SK-N-SH treated with all-trans-retinoic acid at 6 μM for 48 hours (cell line): ENCODE measurements around the gene TRPV5.

Experiments used
- ATAC-seq: fragments of 200-7000 bp; cut with Tn5 transposase; 3 replicates; pipeline ENCODE4 v1.9.1; 2020; ENCODE audit warnings: mild to moderate bottlenecking, moderate library complexity
- ARNTL ChIP-seq: fragments of 450-650 bp; formaldehyde crosslinking; IDR thresholded peaks from 2 replicates; pipeline ENCODE4 v1.5.0; 2020; ENCODE audit warnings: low read depth, mild to moderate bottlenecking, moderate library complexity, borderline replicate concordance
- CSDC2 ChIP-seq: fragments of 250-450 bp; sonication (Bioruptor Pico); IDR thresholded peaks from 2 replicates; pipeline ENCODE4 v1.5.0; 2020; ENCODE audit warnings: mild to moderate bottlenecking, moderate library complexity
- GLIS3 ChIP-seq: fragments of 250-450 bp; sonication (Bioruptor Pico); IDR thresholded peaks from 2 replicates; pipeline ENCODE4 v1.5.0; 2020; ENCODE audit warnings: mild to moderate bottlenecking, moderate library complexity
- OSR1 ChIP-seq: fragments of 250-450 bp; sonication (Bioruptor Pico); IDR thresholded peaks from 2 replicates; pipeline ENCODE4 v1.8.0; 2022; ENCODE audit warnings: moderate library complexity, mild to moderate bottlenecking, inconsistent platforms
- SNAI2 ChIP-seq: fragments of 250-450 bp; sonication (Bioruptor Pico); IDR thresholded peaks from 2 replicates; pipeline ENCODE4 v1.5.0; 2020; ENCODE audit warnings: mild to moderate bottlenecking, moderate library complexity
- TCF4 ChIP-seq: fragments of 250-450 bp; sonication (Bioruptor Pico); IDR thresholded peaks from 2 replicates; pipeline ENCODE4 v1.8.0; 2021; ENCODE audit warnings: mild to moderate bottlenecking, moderate library complexity, borderline replicate concordance
- TOX ChIP-seq: fragments of 250-450 bp; sonication (Bioruptor Pico); IDR thresholded peaks from 2 replicates; pipeline ENCODE4 v1.8.0; 2021; ENCODE audit warnings: mild to moderate bottlenecking, moderate library complexity, borderline replicate concordance
- ZC3H10 ChIP-seq: fragments of 250-450 bp; sonication (Bioruptor Pico); IDR thresholded peaks from 2 replicates; pipeline ENCODE4 v1.5.1; 2021; ENCODE audit warnings: mild to moderate bottlenecking, moderate library complexity
- ZFP3 ChIP-seq: fragments of 250-450 bp; sonication (Bioruptor Pico); IDR thresholded peaks from 2 replicates; pipeline ENCODE4 v1.5.0; 2020; ENCODE audit warnings: mild to moderate bottlenecking, moderate library complexity
- ZFP30 ChIP-seq: fragments of 450-650 bp; formaldehyde crosslinking; IDR thresholded peaks from 2 replicates; pipeline ENCODE4 v1.5.0; 2022; ENCODE audit warnings: mild to moderate bottlenecking, moderate library complexity
- ZNF565 ChIP-seq: fragments of 450-650 bp; formaldehyde crosslinking; conservative IDR thresholded peaks from 2 replicates; pipeline ENCODE4 v1.5.0; 2020; ENCODE audit warnings: low read depth, mild to moderate bottlenecking, moderate library complexity
- TF ChIP-seq, protein P1 (sequence below): fragments of 250-450 bp; sonication (Bioruptor Pico); IDR thresholded peaks from 2 replicates; pipeline ENCODE4 v1.5.1; 2021; ENCODE audit warnings: mild to moderate bottlenecking, moderate library complexity
- TF ChIP-seq, protein P2 (sequence below): fragments of 250-450 bp; sonication (Bioruptor Pico); IDR thresholded peaks from 2 replicates; pipeline ENCODE4 v1.5.0; 2020; ENCODE audit warnings: mild to moderate bottlenecking, moderate library complexity
- TF ChIP-seq, protein P3 (sequence below): fragments of 250-450 bp; sonication (Bioruptor Pico); IDR thresholded peaks from 2 replicates; pipeline ENCODE4 v1.5.1; 2020; ENCODE audit warnings: low read depth, mild to moderate bottlenecking, moderate library complexity
- TF ChIP-seq, protein P4 (sequence below): fragments of 250-450 bp; sonication (Bioruptor Pico); IDR thresholded peaks from 2 replicates; pipeline ENCODE4 v1.8.0; 2020; ENCODE audit warnings: mild to moderate bottlenecking, moderate library complexity, borderline replicate concordance
- TF ChIP-seq, protein P5 (sequence below): fragments of 250-450 bp; sonication (Bioruptor Pico); IDR thresholded peaks from 2 replicates; pipeline ENCODE4 v1.8.0; 2021; ENCODE audit warnings: low read depth, mild to moderate bottlenecking, moderate library complexity, borderline replicate concordance

TRPV5 gene

DNA sequence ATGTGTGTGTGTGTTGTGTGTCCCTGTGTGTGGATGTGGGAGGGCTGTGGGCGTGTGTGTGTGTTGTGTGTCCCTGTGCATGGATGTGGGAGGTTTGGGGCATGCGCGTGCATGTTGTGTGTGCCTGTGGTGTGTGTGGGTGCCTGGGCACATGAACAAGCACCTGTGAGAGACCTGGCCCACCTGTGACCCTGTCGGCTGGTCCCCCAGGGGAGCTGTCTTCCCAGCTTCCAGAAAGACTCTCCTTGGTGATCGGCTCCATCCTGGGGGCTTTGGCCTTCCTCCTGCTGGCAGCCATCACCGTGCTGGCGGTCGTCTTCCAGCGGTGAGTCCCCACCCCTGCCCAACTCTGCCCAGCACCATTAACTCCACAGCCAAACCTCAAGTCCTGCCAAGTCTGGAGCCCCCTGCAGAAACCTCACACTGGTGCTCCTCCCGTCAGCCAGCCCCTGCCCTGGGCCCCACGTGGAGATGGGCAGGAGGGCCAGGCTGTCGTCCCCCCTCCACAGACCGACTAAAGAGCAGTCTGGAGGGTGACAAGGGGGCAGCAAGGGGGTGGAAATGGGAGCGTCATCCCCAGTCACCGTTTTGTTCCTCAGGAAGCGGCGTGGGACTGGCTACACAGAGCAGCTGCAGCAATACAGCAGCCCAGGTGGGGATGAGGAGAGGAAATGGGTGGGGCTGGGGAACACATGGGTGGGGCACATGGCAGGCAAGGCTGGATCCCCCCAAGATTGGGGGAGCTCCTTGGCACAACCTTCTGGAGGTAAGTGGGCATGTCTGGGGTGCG lies 66.0 kb downstream of the TRPV5 start (continued):
- TF ChIP-seq, protein P1, sequence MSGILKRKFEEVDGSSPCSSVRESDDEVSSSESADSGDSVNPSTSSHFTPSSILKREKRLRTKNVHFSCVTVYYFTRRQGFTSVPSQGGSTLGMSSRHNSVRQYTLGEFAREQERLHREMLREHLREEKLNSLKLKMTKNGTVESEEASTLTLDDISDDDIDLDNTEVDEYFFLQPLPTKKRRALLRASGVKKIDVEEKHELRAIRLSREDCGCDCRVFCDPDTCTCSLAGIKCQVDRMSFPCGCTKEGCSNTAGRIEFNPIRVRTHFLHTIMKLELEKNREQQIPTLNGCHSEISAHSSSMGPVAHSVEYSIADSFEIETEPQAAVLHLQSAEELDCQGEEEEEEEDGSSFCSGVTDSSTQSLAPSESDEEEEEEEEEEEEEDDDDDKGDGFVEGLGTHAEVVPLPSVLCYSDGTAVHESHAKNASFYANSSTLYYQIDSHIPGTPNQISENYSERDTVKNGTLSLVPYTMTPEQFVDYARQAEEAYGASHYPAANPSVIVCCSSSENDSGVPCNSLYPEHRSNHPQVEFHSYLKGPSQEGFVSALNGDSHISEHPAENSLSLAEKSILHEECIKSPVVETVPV (CRISPR knock-in tag): no peak
- no peak for TF ChIP-seq TCF4 (CRISPR knock-in tag)
- TF ChIP-seq GLIS3: no peak
- no peak for TF ChIP-seq ZFP3 (CRISPR knock-in tag)

DNA sequence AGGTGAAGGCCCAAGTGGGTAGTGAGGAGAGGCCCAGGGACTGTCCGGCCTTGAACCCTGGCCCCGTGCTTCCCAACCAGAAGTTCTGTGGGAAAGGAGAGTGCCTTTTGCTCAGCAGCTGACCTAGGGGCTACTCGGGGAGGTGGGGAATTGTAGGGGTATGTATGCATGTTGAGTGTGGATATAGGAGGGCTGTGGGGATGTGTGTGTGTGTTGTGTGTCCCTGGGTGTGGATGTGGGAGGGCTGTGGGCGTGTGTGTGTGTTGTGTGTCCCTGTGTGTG lies 66.5 kb downstream of the TRPV5 start:
- TF ChIP-seq, protein P1 (CRISPR knock-in tag): no peak
- TF ChIP-seq OSR1 (CRISPR knock-in tag): no peak
- TF ChIP-seq ZC3H10 (CRISPR knock-in tag): no peak
- TF ChIP-seq, protein P2, sequence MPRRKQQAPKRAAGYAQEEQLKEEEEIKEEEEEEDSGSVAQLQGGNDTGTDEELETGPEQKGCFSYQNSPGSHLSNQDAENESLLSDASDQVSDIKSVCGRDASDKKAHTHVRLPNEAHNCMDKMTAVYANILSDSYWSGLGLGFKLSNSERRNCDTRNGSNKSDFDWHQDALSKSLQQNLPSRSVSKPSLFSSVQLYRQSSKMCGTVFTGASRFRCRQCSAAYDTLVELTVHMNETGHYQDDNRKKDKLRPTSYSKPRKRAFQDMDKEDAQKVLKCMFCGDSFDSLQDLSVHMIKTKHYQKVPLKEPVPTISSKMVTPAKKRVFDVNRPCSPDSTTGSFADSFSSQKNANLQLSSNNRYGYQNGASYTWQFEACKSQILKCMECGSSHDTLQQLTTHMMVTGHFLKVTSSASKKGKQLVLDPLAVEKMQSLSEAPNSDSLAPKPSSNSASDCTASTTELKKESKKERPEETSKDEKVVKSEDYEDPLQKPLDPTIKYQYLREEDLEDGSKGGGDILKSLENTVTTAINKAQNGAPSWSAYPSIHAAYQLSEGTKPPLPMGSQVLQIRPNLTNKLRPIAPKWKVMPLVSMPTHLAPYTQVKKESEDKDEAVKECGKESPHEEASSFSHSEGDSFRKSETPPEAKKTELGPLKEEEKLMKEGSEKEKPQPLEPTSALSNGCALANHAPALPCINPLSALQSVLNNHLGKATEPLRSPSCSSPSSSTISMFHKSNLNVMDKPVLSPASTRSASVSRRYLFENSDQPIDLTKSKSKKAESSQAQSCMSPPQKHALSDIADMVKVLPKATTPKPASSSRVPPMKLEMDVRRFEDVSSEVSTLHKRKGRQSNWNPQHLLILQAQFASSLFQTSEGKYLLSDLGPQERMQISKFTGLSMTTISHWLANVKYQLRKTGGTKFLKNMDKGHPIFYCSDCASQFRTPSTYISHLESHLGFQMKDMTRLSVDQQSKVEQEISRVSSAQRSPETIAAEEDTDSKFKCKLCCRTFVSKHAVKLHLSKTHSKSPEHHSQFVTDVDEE (CRISPR knock-in tag): no peak
- TF ChIP-seq ZFP3 (CRISPR knock-in tag): no peak
- TF ChIP-seq, protein P3, sequence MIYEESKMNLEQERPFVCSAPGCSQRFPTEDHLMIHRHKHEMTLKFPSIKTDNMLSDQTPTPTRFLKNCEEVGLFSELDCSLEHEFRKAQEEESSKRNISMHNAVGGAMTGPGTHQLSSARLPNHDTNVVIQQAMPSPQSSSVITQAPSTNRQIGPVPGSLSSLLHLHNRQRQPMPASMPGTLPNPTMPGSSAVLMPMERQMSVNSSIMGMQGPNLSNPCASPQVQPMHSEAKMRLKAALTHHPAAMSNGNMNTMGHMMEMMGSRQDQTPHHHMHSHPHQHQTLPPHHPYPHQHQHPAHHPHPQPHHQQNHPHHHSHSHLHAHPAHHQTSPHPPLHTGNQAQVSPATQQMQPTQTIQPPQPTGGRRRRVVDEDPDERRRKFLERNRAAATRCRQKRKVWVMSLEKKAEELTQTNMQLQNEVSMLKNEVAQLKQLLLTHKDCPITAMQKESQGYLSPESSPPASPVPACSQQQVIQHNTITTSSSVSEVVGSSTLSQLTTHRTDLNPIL (CRISPR knock-in tag): no peak
- TF ChIP-seq TOX (CRISPR knock-in tag): no peak
- TF ChIP-seq TCF4 (CRISPR knock-in tag): no peak
- no peak for TF ChIP-seq SNAI2 (CRISPR knock-in tag)
- TF ChIP-seq, protein P4, sequence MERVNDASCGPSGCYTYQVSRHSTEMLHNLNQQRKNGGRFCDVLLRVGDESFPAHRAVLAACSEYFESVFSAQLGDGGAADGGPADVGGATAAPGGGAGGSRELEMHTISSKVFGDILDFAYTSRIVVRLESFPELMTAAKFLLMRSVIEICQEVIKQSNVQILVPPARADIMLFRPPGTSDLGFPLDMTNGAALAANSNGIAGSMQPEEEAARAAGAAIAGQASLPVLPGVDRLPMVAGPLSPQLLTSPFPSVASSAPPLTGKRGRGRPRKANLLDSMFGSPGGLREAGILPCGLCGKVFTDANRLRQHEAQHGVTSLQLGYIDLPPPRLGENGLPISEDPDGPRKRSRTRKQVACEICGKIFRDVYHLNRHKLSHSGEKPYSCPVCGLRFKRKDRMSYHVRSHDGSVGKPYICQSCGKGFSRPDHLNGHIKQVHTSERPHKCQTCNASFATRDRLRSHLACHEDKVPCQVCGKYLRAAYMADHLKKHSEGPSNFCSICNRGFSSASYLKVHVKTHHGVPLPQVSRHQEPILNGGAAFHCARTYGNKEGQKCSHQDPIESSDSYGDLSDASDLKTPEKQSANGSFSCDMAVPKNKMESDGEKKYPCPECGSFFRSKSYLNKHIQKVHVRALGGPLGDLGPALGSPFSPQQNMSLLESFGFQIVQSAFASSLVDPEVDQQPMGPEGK (CRISPR knock-in tag): no peak
- no peak for TF ChIP-seq CSDC2 (CRISPR knock-in tag)
- TF ChIP-seq ARNTL (CRISPR knock-in tag): no peak
- TF ChIP-seq, protein P5, sequence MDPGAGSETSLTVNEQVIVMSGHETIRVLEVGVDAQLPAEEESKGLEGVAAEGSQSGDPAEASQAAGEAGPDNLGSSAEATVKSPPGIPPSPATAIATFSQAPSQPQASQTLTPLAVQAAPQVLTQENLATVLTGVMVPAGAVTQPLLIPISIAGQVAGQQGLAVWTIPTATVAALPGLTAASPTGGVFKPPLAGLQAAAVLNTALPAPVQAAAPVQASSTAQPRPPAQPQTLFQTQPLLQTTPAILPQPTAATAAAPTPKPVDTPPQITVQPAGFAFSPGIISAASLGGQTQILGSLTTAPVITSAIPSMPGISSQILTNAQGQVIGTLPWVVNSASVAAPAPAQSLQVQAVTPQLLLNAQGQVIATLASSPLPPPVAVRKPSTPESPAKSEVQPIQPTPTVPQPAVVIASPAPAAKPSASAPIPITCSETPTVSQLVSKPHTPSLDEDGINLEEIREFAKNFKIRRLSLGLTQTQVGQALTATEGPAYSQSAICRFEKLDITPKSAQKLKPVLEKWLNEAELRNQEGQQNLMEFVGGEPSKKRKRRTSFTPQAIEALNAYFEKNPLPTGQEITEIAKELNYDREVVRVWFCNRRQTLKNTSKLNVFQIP (CRISPR knock-in tag): no peak
- no peak for TF ChIP-seq ZNF565 (CRISPR knock-in tag)
- TF ChIP-seq GLIS3: no peak
- no peak for ATAC-seq

DNA sequence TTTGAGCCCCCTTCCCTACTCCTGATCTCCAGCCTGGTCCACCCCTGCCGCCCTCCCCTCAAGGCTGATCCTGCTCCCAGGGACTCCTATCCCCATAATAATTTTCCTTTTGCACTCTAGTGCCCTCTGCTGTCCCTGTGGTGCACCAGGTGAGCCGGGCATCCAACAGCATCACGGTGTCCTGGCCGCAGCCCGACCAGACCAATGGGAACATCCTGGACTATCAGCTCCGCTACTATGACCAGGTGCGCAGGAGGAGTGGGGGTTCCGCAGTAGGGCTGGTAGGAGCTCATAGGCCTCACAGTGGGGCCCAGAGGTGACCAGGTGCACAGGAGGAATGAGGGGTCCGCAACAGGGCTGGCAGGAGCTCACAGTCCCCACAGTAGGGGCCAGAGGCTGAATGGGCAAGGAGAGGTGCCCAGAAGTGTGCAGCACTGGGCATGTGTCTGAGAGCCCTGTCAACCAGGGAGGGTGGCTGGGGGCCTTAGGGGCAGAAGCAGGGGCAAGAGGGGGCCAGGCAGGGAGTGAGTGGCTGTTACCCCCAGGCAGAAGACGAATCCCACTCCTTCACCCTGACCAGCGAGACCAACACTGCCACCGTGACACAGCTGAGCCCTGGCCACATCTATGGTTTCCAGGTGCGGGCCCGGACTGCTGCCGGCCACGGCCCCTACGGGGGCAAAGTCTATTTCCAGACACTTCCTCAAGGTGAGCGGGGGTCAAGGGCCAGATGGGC lies 67.0 kb downstream of the TRPV5 start:
- ATAC-seq: peak; percentile 89

More for the DNA sequence above, 67.0 kb downstream of the TRPV5 start:
- TF ChIP-seq ZFP30 (CRISPR knock-in tag) (no peak), GLIS3 (no peak)
- TF ChIP-seq, all 23 proteins: peak for 0
